Measurements from ENCODE around the gene CAMK2G. TPM values are rescaled to one million over a fixed set of nuclear protein-coding genes. Genes with fewer than 3 reads are reported as not detected.

The CAMK2G gene
- total RNA-seq, 1 experiment from 2014 or later, result 58.9 TPM

GRCh38 chr10:73868655-73869195, 5.6 kb downstream of the CAMK2G start:
- H3K4me1 Mint-ChIP-seq (ENCODE audit: low read depth, unreplicated experiment), result peaks cover 32% of the 10 kb centered on the region
- H3K36me3 Mint-ChIP-seq (ENCODE audit: insufficient read depth, unreplicated experiment), result peaks cover 54% of the 10 kb centered on the region
- no peak for DNase-seq
- no peaks in the 10 kb centered on the region for H3K27me3 Mint-ChIP-seq (ENCODE audit: unreplicated experiment)
- no peak for TF ChIP-seq CTCF (IDR thresholded peaks at IDR 0.05; ENCODE audit: unreplicated experiment)
- H3K4me3 Mint-ChIP-seq (ENCODE audit: low read depth, unreplicated experiment), result no peak overlapping the region
- intact Hi-C loops (cut with micrococcal nuclease; ENCODE audit: unreplicated experiment), result no loop called here
- no peak overlapping the region for H3K27ac Mint-ChIP-seq (ENCODE audit: unreplicated experiment)
- no TSS peak for BruUV-seq (replicated peaks)
- no peaks in the 10 kb centered on the region for H3K9me3 Mint-ChIP-seq (ENCODE audit: low read depth, unreplicated experiment)
- CTCF ChIA-PET, result no interaction called here

GRCh38 chr10:73867871-73868631, 6.3 kb downstream of the CAMK2G start:
- CTCF ChIA-PET, result interaction anchor here (1.3 kb wide), 1 partner anchor 11 kb away, joined by 3 read pairs; no protein-coding TSS in a partner anchor
- no peak for DNase-seq
- no TSS peak for BruUV-seq (replicated peaks)
- no peak overlapping the region for H3K4me3 Mint-ChIP-seq (ENCODE audit: low read depth, unreplicated experiment)
- no peak for TF ChIP-seq CTCF (IDR thresholded peaks at IDR 0.05; ENCODE audit: unreplicated experiment)
- intact Hi-C loops (cut with micrococcal nuclease; ENCODE audit: unreplicated experiment), result no loop called here
- peaks cover 48% of the 10 kb centered on the region for H3K36me3 Mint-ChIP-seq (ENCODE audit: insufficient read depth, unreplicated experiment)
- H3K9me3 Mint-ChIP-seq (ENCODE audit: low read depth, unreplicated experiment), result no peaks in the 10 kb centered on the region
- H3K27ac Mint-ChIP-seq (ENCODE audit: unreplicated experiment), result no peak overlapping the region
- no peaks in the 10 kb centered on the region for H3K27me3 Mint-ChIP-seq (ENCODE audit: unreplicated experiment)
- H3K4me1 Mint-ChIP-seq (ENCODE audit: low read depth, unreplicated experiment), result peaks cover 30% of the 10 kb centered on the region

- no peaks in the 10 kb centered on the region for H3K9me3 Mint-ChIP-seq (ENCODE audit: low read depth, unreplicated experiment)
- H3K36me3 Mint-ChIP-seq (ENCODE audit: insufficient read depth, unreplicated experiment), result peaks cover 41% of the 10 kb centered on the region
- DNase-seq, result no peak
- intact Hi-C loops (cut with micrococcal nuclease; ENCODE audit: unreplicated experiment), result no loop called here
- CTCF ChIA-PET, result interaction anchor here (0.8 to 1.3 kb wide), 2 partner anchors 12 to 14 kb away, joined by 3 read pairs; no protein-coding TSS in a partner anchor
- no peaks in the 10 kb centered on the region for H3K27me3 Mint-ChIP-seq (ENCODE audit: unreplicated experiment)
- H3K4me1 Mint-ChIP-seq (ENCODE audit: low read depth, unreplicated experiment), result peaks cover 23% of the 10 kb centered on the region
- TF ChIP-seq CTCF (IDR thresholded peaks at IDR 0.05; ENCODE audit: unreplicated experiment), result no peak
- no peak overlapping the region for H3K27ac Mint-ChIP-seq (ENCODE audit: unreplicated experiment)
- BruUV-seq (replicated peaks), result no TSS peak
- H3K4me3 Mint-ChIP-seq (ENCODE audit: low read depth, unreplicated experiment), result no peak overlapping the region
Measured at GRCh38 chr10:73867126-73867807, 7.1 kb downstream of the CAMK2G start.

GRCh38 chr10:73866621-73867020, 7.7 kb downstream of the CAMK2G start:
- no peaks in the 10 kb centered on the region for H3K9me3 Mint-ChIP-seq (ENCODE audit: low read depth, unreplicated experiment)
- DNase-seq, result no peak
- no peaks in the 10 kb centered on the region for H3K27me3 Mint-ChIP-seq (ENCODE audit: unreplicated experiment)
- H3K27ac Mint-ChIP-seq (ENCODE audit: unreplicated experiment), result no peak overlapping the region
- CTCF ChIA-PET, result no interaction called here
- peaks cover 34% of the 10 kb centered on the region for H3K36me3 Mint-ChIP-seq (ENCODE audit: insufficient read depth, unreplicated experiment)
- H3K4me1 Mint-ChIP-seq (ENCODE audit: low read depth, unreplicated experiment), result peaks cover 16% of the 10 kb centered on the region
- H3K4me3 Mint-ChIP-seq (ENCODE audit: low read depth, unreplicated experiment), result no peak overlapping the region
- BruUV-seq (replicated peaks), result no TSS peak
- intact Hi-C loops (cut with micrococcal nuclease; ENCODE audit: unreplicated experiment), result no loop called here
- TF ChIP-seq CTCF (IDR thresholded peaks at IDR 0.05; ENCODE audit: unreplicated experiment), result no peak
